Measurements from ENCODE around the gene CDC23. TPM values are rescaled to one million over a fixed set of nuclear protein-coding genes. Genes with fewer than 3 reads are reported as not detected.

Gene CDC23
- total and polyA plus RNA-seq, 10 of the 15 experiments (the other 5 are each of a cell fraction or from before 2014, with no cell fraction given), result 37.1 to 66.1 (median 48.6) TPM

GRCh38 chr5:138210985-138211384 is 2.1 kb downstream of the CDC23 start:
- intact Hi-C loops (cut with micrococcal nuclease; ENCODE audit: unreplicated experiment), result no loop called here
- SMC1A ChIA-PET (ENCODE audit: uncharacterized antibody, unreplicated experiment), result no interaction called here
- no peaks in the 10 kb centered on the region for H4K20me1 ChIP-seq (ENCODE audit: control insufficient read depth, insufficient read depth)
- CTCF ChIA-PET, result interaction anchor here (0.6 kb wide), 1 partner anchor 78 kb away, joined by 4 read pairs; no protein-coding TSS in a partner anchor
- no peak for ATAC-seq
- TF ChIP-seq RELB (IDR thresholded peaks at IDR 0.05; ENCODE audit: low read depth) (no peak), E2F8 (IDR thresholded peaks at IDR 0.05; ENCODE audit: low read depth, partially characterized antibody) (no peak), BMI1 (IDR thresholded peaks at IDR 0.05; ENCODE audit: borderline replicate concordance) (no peak), BCLAF1 (IDR thresholded peaks at IDR 0.05) (no peak), POLR2AphosphoS5 (IDR thresholded peaks at IDR 0.05; ENCODE audit: low read length) (no peak), YBX1 (IDR thresholded peaks at IDR 0.05) (no peak), HCFC1 (IDR thresholded peaks at IDR 0.05; ENCODE audit: low read length) (no peak), STAT3 (IDR thresholded peaks at IDR 0.05; ENCODE audit: low read depth, low read length) (no peak), FOS (IDR thresholded peaks at IDR 0.05; ENCODE audit: borderline replicate concordance, extremely low read depth, insufficient read length) (no peak), RCOR1 (conservative IDR thresholded peaks at IDR 0.05; ENCODE audit: low read depth, low read length) (no peak), GABPA (IDR thresholded peaks at IDR 0.05; ENCODE audit: low read depth) (no peak), ZNF207 (IDR thresholded peaks at IDR 0.05; ENCODE audit: borderline replicate concordance) (no peak), ZBTB4 (CRISPR knock-in tag; IDR thresholded peaks at IDR 0.05) (no peak)
- H3K4me2 ChIP-seq (ENCODE audit: control insufficient read depth, insufficient read depth), result no peak overlapping the region
- no peak overlapping the region for H3K9ac ChIP-seq (ENCODE audit: control insufficient read depth, insufficient read depth, low read length)
- no peaks in the 10 kb centered on the region; the same call in 1 of the 2 replicates for H3K4me1 ChIP-seq (ENCODE audit: control insufficient read depth, insufficient read depth, low read length)
- H3K4me3 ChIP-seq, result no peak overlapping the region
- DNase-seq (ENCODE audit: low read depth, low spot score), result no peak
- RAD21 ChIA-PET (ENCODE audit: unreplicated experiment), result no interaction called here
- in situ Hi-C loops (cut with MboI), result no loop called here
- FAIRE-seq, result no peak
- no peak overlapping the region for H3K27ac ChIP-seq (ENCODE audit: control insufficient read depth, insufficient read depth)
- no peaks in the 10 kb centered on the region for H3K9me3 ChIP-seq (replicated peaks; ENCODE audit: control insufficient read depth, insufficient read depth, low read length)
- no TSS peak for BruUV-seq (replicated peaks)
- H2AFZ ChIP-seq (ENCODE audit: control insufficient read depth, low read depth, low read length), result no peak overlapping the region
- no peaks in the 10 kb centered on the region for H3K27me3 ChIP-seq (replicated peaks in 1 of 2; ENCODE audit: control insufficient read depth in 2 of 2, insufficient read depth in 2 of 2, low read length in 1 of 2)
- POLR2A ChIA-PET, result interaction anchor here (1.9 kb wide), 1 partner anchor 142 kb away, joined by 4 read pairs; no protein-coding TSS in a partner anchor
- peaks cover 28% of the 10 kb centered on the region for H3K79me2 ChIP-seq (ENCODE audit: control insufficient read depth, insufficient read depth, low read length)
- WGBS (ENCODE audit: insufficient coverage, insufficient replicate concordance, low lambda C conversion rate, missing lambda C conversion rate), result 60% methylated on average over 3 of the region's 3 CpGs
- peaks cover 0 to 11% of the 10 kb centered on the region in 2 experiments; a peak in 1 of 4 replicates for H3K36me3 ChIP-seq (ENCODE audit: control insufficient read depth in 2 of 2, insufficient read depth in 2 of 2, low read length in 1 of 2)
